Gastrocnemius medialis (tissue), 4 donors: ENCODE measurements around the gene HK3.

Source experiments
- CTCF ChIP-seq, 5 experiments: fragments of 450-650 bp in 3 of 5; fragments of 200-600 bp in 2 of 5; sonication (generic) in 2 of 5; IDR thresholded peaks in 4 of 5; conservative IDR thresholded peaks in 1 of 5; 1 replicate in 4 of 5; 2 replicates in 1 of 5; pipeline ENCODE4 v1.5.1; 2016 to 2019; ENCODE audit warnings: antibody characterized with exemption in 5 of 5, mild to moderate bottlenecking in 3 of 5, moderate library complexity in 3 of 5
- POLR2A ChIP-seq, 2 donors: fragments of 450-650 bp; IDR thresholded peaks; one replicate each; pipeline ENCODE4 v1.6.1; 2017; ENCODE audit warnings: antibody characterized with exemption in 2 of 2, mild to moderate bottlenecking in 2 of 2, moderate library complexity in 2 of 2

- no peak for TF ChIP-seq POLR2A (IDR thresholded peaks at IDR 0.05)
- no peak for TF ChIP-seq CTCF (IDR thresholded peaks at IDR 0.05 in 4 of 5, conservative IDR thresholded peaks at IDR 0.05 in 1 of 5)
Observed at GRCh38 chr5:176843673-176844072, 55.5 kb downstream of the HK3 start.
